ENCODE measurements around the gene ERC1. TPM values are rescaled to one million over a fixed set of nuclear protein-coding genes. Genes with fewer than 3 reads are reported as not detected.

The ERC1 gene
- total RNA-seq, 1 experiment from 2014 or later: 12.3 TPM

GRCh38 chr12:1493781-1494565 lies 502.9 kb downstream of the ERC1 start:
- Histone ChIP-seq H3K36me3 (ENCODE audit: low read depth, low read length) (no peaks in the 10 kb centered on the region), H2AFZ (ENCODE audit: low read length) (no peak overlapping the region), H3K4me3 (ENCODE audit: low read length) (no peak overlapping the region), H3F3A (ENCODE audit: low read length, unreplicated experiment) (no peaks in the 10 kb centered on the region), H3K9ac (ENCODE audit: low read length) (no peak overlapping the region), H3K9me3 (ENCODE audit: low read length) (no peaks in the 10 kb centered on the region), H3K4me1 (ENCODE audit: insufficient read depth, low read length) (peaks cover 7% of the 10 kb centered on the region), H3K4me2 (ENCODE audit: low read length) (no peak overlapping the region), H3K79me2 (ENCODE audit: low read length) (no peaks in the 10 kb centered on the region), H3K9me2 (replicated peaks; ENCODE audit: low read length) (no peaks in the 10 kb centered on the region), H3K27me3 (ENCODE audit: low read length) (no peaks in the 10 kb centered on the region), H4K20me1 (ENCODE audit: low read length) (no peaks in the 10 kb centered on the region), H3K27ac (ENCODE audit: low read length) (no peak overlapping the region)
- TF ChIP-seq CTCF (conservative IDR thresholded peaks at IDR 0.05; ENCODE audit: low read depth, low read length): no peak
- TF ChIP-seq EZH2phosphoT487 (IDR thresholded peaks at IDR 0.05; ENCODE audit: borderline replicate concordance, low read length): no peak
- no peak for TF ChIP-seq EZH2 (IDR thresholded peaks at IDR 0.05; ENCODE audit: low read length, unreplicated experiment)
- POLR2A ChIA-PET (ENCODE audit: unreplicated experiment): no interaction called here
- no peak for ATAC-seq
- intact Hi-C loops (cut with micrococcal nuclease): no loop called here
- CTCF ChIA-PET: no interaction called here
- DNase-seq: no peak
- BruUV-seq (replicated peaks): no TSS peak

GRCh38 chr12:1494856-1495255 lies 503.8 kb downstream of the ERC1 start:
- H3K9me3 ChIP-seq (ENCODE audit: low read length): no peaks in the 10 kb centered on the region
- TF ChIP-seq EZH2phosphoT487 (IDR thresholded peaks at IDR 0.05; ENCODE audit: borderline replicate concordance, low read length): no peak
- no peak for TF ChIP-seq EZH2 (IDR thresholded peaks at IDR 0.05; ENCODE audit: low read length, unreplicated experiment)
- no peak for TF ChIP-seq CTCF (conservative IDR thresholded peaks at IDR 0.05; ENCODE audit: low read depth, low read length)
- DNase-seq: no peak
- H4K20me1 ChIP-seq (ENCODE audit: low read length): no peaks in the 10 kb centered on the region
- POLR2A ChIA-PET (ENCODE audit: unreplicated experiment): no interaction called here
- CTCF ChIA-PET: no interaction called here
- no peak for ATAC-seq
- no peaks in the 10 kb centered on the region for H3F3A ChIP-seq (ENCODE audit: low read length, unreplicated experiment)
- intact Hi-C loops (cut with micrococcal nuclease): no loop called here
- H3K36me3 ChIP-seq (ENCODE audit: low read depth, low read length): no peaks in the 10 kb centered on the region
- peaks cover 7% of the 10 kb centered on the region for H3K4me1 ChIP-seq (ENCODE audit: insufficient read depth, low read length)
- no TSS peak for BruUV-seq (replicated peaks)
- no peak overlapping the region for H2AFZ ChIP-seq (ENCODE audit: low read length)
- no peak overlapping the region for H3K27ac ChIP-seq (ENCODE audit: low read length)
- no peaks in the 10 kb centered on the region for H3K79me2 ChIP-seq (ENCODE audit: low read length)
- H3K9ac ChIP-seq (ENCODE audit: low read length): no peak overlapping the region
- H3K4me2 ChIP-seq (ENCODE audit: low read length): no peak overlapping the region
- H3K27me3 ChIP-seq (ENCODE audit: low read length): no peaks in the 10 kb centered on the region
- H3K4me3 ChIP-seq (ENCODE audit: low read length): no peak overlapping the region
- H3K9me2 ChIP-seq (replicated peaks; ENCODE audit: low read length): no peaks in the 10 kb centered on the region
